HL-60/S4 treated with phorbol 12-myristate 13-acetate at 8.2 ng/mL for 4 days and 3 days (cell line): ENCODE results near the gene ZNF219.

Experiments used
- in situ Hi-C: fragments of 300-500 bp; cut with MboI; formaldehyde crosslinking; loops from 2 replicates; pipeline ENCODE4 v1.15.0; 2022; ENCODE audit warnings: low sequenced_read_pairs

ZNF219 gene

GRCh38 chr14:21088687-21089086 lies 9.8 kb downstream of the ZNF219 start:
- in situ Hi-C loops: no loop called here

GRCh38 chr14:21087294-21088091 lies 11.0 kb downstream of the ZNF219 start:
- in situ Hi-C loops: no loop called here

GRCh38 chr14:21086908-21087293 lies 11.6 kb downstream of the ZNF219 start:
- in situ Hi-C loops: no loop called here

GRCh38 chr14:21084998-21085853 lies 13.2 kb downstream of the ZNF219 start:
- in situ Hi-C loops: no loop called here

GRCh38 chr14:21084396-21084795 lies 14.1 kb downstream of the ZNF219 start:
- in situ Hi-C loops: no loop called here

- in situ Hi-C loops: no loop called here
Measured at GRCh38 chr14:21083565-21084325, 14.7 kb downstream of the ZNF219 start.

- in situ Hi-C loops: no loop called here
Measured at GRCh38 chr14:21081521-21082142, 16.8 kb downstream of the ZNF219 start.

GRCh38 chr14:21078726-21079125 lies 19.7 kb downstream of the ZNF219 start:
- in situ Hi-C loops: no loop called here

GRCh38 chr14:21078287-21078686 lies 20.2 kb downstream of the ZNF219 start:
- in situ Hi-C loops: no loop called here

GRCh38 chr14:21077672-21078071 lies 20.8 kb downstream of the ZNF219 start:
- in situ Hi-C loops: no loop called here

GRCh38 chr14:21075719-21076437 lies 22.6 kb downstream of the ZNF219 start:
- in situ Hi-C loops: no loop called here

- in situ Hi-C loops: no loop called here
Measured at GRCh38 chr14:21074398-21075272, 23.8 kb downstream of the ZNF219 start.

GRCh38 chr14:21073921-21074320 lies 24.5 kb downstream of the ZNF219 start:
- in situ Hi-C loops: no loop called here

GRCh38 chr14:21072781-21073339 lies 25.6 kb downstream of the ZNF219 start:
- in situ Hi-C loops: no loop called here

GRCh38 chr14:21072031-21072473 lies 26.4 kb downstream of the ZNF219 start:
- in situ Hi-C loops: no loop called here

- in situ Hi-C loops: no loop called here
Measured at GRCh38 chr14:21071225-21072030, 27.0 kb downstream of the ZNF219 start.

GRCh38 chr14:21070610-21071224 lies 27.7 kb downstream of the ZNF219 start:
- in situ Hi-C loops: no loop called here
